Coronary artery (tissue), 2 donors: ENCODE measurements around the gene MAPK7.

Experiments
- DNase-seq: peaks from one replicate; pipeline ENCODE4 v3.0.0-alpha.2; 2017; ENCODE audit warnings: low spot score
- H3K27ac ChIP-seq, 2 donors: fragments of 200-600 bp; sonication (generic); one replicate each; pipeline ENCODE4 v1.5.1; 2016 to 2019
- H3K4me3 ChIP-seq: fragments of 200-600 bp; sonication (generic); 2 replicates; pipeline ENCODE4 v1.5.1; 2016; ENCODE audit warnings: mild to moderate bottlenecking, moderate library complexity
- TF ChIP-seq, protein P1 (sequence below): fragments of 200-600 bp; sonication (generic); IDR thresholded peaks from one replicate; pipeline ENCODE4 v1.5.1; 2019; ENCODE audit warnings: antibody characterized with exemption

The MAPK7 gene

DNA sequence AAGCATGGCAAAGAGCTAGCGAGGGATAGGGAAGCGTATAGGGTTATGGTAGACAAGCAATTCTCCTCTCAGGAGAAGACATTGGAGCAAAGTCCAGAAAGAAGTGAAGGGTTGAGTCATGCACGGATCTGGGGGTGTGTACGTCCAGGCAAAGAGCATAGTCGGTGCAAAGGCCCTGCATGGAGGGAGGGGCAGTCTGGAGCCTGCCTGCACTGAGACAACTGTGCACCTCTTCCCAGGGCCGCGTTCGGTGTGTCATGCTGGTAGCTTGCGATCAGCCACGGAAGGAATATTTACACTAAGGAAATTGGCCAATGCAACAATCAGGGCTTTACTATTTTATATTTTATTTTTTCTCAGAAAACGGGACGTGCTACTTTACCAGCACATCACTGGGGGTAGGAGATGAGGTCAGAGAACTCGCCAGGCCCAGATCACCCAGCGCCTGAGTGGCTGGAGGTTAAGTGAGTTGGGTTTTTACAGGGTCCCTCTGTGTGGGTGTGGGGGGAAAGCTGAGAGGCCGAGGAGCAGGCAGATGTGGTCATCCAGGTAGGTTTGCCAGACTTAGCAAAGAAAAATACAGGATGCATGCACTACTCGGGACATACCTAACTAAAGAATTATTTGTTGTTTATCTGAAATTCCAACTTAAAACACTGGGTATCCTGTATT is 9.1 kb upstream of the MAPK7 start:
- Histone ChIP-seq H3K4me3 (no peak overlapping the region), H3K27ac (peak overlapping the region in 1 of 2 donors; percentile 29)
- TF ChIP-seq, protein P1, sequence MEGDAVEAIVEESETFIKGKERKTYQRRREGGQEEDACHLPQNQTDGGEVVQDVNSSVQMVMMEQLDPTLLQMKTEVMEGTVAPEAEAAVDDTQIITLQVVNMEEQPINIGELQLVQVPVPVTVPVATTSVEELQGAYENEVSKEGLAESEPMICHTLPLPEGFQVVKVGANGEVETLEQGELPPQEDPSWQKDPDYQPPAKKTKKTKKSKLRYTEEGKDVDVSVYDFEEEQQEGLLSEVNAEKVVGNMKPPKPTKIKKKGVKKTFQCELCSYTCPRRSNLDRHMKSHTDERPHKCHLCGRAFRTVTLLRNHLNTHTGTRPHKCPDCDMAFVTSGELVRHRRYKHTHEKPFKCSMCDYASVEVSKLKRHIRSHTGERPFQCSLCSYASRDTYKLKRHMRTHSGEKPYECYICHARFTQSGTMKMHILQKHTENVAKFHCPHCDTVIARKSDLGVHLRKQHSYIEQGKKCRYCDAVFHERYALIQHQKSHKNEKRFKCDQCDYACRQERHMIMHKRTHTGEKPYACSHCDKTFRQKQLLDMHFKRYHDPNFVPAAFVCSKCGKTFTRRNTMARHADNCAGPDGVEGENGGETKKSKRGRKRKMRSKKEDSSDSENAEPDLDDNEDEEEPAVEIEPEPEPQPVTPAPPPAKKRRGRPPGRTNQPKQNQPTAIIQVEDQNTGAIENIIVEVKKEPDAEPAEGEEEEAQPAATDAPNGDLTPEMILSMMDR: no peak
- DNase-seq: peak; percentile 65

DNA sequence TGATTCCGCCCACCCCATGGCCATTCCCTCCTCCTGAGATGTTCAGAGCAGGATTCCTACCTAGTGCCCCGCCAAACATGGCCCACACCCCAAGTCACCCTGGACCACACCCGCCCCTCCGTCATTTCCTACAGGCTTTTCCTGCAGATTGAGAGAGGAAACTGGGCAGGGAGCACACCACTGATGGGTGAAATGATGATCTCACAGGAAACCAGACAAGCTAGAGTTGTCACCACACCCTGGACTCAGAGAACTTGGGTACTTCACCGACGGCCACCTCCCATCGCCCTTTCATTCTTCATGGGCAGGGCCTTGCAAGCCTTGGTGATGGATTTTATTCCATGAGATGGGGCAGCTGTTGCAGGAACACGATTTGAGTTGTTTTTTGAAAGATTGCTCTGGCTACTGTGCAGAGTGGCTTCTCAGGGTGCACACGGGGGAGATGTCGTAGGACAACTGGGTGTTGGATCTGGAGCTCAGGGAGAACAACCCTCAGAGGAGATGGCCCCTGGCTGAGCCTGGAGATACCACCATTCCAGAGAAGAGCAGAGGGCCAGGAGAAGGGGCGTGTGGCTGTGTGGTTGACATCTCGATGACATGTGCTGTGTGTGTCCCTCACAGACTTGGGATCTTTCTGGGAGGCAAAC is 8.3 kb upstream of the MAPK7 start:
- Histone ChIP-seq H3K4me3 (no peak overlapping the region), H3K27ac (peak overlapping the region in 1 of 2 donors; percentile 29)
- DNase-seq: peak; percentile 72
- TF ChIP-seq, protein P1: no peak

DNA sequence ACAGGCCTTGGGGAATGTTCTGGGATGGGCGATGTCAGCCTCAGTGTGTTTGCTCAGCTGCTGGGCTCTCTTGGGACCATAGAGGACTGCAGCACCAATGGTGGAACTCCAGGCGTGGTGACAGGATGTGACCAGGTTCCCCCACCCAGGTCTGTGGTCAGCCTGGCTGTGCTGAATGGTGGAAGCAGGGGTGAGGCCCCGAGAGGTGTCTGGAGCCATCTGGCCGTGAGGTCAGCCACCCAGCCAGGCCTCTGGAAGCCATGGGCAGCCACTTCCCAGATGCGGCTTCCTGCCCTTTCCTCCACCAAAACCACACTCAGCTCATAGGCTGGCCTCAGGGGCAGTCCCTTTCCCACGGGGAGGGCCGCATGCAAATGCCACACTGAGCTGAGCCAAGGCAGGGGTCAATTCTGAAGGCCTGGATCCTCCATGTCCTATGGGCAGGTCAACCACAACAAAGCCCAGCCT is 7.8 kb upstream of the MAPK7 start:
- DNase-seq: peak; percentile 75
- peak overlapping the region in 1 of 2 donors; percentile 29 for H3K27ac ChIP-seq
- TF ChIP-seq, protein P1: no peak
- no peak overlapping the region for H3K4me3 ChIP-seq

DNA sequence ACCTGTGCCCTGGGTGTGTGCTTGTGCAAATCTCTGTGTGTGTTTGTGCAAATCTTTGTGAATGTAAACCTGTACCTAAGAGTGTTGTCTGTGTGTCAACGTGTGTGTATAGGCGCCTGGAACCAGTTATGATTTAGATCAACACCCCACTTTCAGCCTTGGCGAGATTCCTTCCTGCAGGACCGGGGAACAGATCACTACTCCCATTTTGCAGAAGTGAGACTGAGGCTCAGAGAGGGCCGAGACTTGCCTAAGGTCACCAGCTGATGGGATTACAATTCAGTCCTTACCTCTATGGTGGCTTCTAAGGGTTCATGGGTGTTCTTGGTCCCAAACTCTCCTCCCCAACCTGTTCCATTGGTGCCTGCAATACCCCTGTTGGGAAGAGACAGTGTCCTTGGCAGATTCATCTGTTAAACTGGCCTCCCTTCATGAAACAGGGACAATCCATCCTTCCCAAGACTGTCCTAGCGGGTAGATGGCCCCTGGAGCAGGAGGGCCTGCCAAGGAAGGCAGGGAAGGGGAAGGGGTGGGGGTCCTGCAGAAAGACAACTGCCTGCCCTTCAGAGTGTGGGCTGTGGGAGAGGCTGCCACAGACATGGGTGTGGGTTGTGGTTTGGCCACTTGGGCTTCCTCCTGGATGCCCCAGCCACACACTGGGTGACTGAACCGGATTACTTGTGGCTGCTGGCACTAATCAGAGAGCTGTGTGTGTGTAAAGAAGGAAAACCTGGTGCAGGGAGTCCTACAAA is 6.9 kb upstream of the MAPK7 start:
- H3K27ac ChIP-seq: peak overlapping the region in 1 of 2 donors; percentile 29
- TF ChIP-seq, protein P1: no peak
- DNase-seq: no peak
- no peak overlapping the region for H3K4me3 ChIP-seq

DNA sequence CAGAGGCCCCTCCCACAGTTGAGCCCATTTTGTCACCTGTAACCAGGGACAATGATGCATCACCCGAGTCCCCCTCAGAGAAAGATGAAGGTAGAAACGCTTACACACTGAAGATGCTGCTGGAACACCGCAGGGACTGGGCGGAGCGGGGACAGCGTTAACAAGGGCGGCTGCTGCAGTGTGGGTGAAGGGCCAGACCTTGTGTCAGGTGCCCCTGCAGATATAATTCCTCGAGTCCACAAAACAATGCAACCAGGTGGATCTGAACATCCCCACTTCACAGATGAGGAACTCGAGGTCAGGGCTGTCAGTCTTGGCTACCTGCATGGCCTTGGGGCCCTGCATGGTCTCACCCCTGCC is 6.3 kb upstream of the MAPK7 start:
- H3K27ac ChIP-seq: no peak overlapping the region
- TF ChIP-seq, protein P1: no peak
- no peak for DNase-seq
- no peak overlapping the region for H3K4me3 ChIP-seq

DNA sequence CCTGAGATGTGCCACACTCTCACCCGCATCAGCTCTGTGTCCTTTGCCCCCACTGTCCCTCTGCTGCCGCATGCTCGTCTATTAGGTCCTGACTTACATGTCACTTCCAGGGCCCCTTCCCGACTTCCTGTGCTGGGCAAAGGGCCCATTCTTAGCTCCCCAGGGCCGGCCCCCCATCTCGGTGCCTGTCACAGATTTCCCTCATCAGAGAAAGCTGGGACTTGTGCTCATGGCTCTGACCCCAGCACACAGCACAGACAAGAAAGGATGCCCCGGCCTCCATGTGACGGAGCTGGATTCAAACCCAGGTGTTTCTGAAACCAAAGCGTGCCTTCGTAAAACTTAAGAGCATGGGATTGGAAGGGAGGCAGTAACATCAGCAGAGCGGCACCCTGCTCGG is 5.9 kb upstream of the MAPK7 start:
- no peak overlapping the region for H3K27ac ChIP-seq
- TF ChIP-seq, protein P1: no peak

More for the DNA sequence above, 5.9 kb upstream of the MAPK7 start:
- H3K4me3 ChIP-seq: no peak overlapping the region
- DNase-seq: no peak
